Hepatocyte (in vitro differentiated cells): ENCODE measurements around the gene COX7C.

Experiments
- CTCF ChIP-seq: fragments of 200-600 bp; sonication (generic); IDR thresholded peaks from 2 replicates; pipeline ENCODE4 v1.5.1; 2016; ENCODE audit warnings: antibody characterized with exemption, mild to moderate bottlenecking; ENCODE audit not compliant: poor library complexity
- EZH2phosphoT487 ChIP-seq: fragments of 200-600 bp; sonication (generic); IDR thresholded peaks from one replicate; pipeline ENCODE4 v1.6.1; 2018; ENCODE audit warnings: antibody characterized with exemption, mild to moderate bottlenecking, low read depth, moderate library complexity; ENCODE audit not compliant: unreplicated experiment, severe bottlenecking

GRCh38 chr5:86617756-86618576 lies at the start of gene COX7C:
- TF ChIP-seq CTCF (no peak), EZH2phosphoT487 (no peak)
